GM21381 (cell line): Measurements from ENCODE around the gene THAP4.
"Not testable (repeated sequence)": the region's sequence is repeated elsewhere in the genome, so short reads cannot be mapped to it uniquely, and the experiment has no call there.

Experiments used
- ATAC-seq: cut with Tn5 transposase; IDR thresholded peaks from one replicate; pipeline ENCODE4 v1.9.1; 2021; ENCODE audit warnings: mild to moderate bottlenecking, moderate library complexity; ENCODE audit not compliant: unreplicated experiment

The THAP4 gene

DNA sequence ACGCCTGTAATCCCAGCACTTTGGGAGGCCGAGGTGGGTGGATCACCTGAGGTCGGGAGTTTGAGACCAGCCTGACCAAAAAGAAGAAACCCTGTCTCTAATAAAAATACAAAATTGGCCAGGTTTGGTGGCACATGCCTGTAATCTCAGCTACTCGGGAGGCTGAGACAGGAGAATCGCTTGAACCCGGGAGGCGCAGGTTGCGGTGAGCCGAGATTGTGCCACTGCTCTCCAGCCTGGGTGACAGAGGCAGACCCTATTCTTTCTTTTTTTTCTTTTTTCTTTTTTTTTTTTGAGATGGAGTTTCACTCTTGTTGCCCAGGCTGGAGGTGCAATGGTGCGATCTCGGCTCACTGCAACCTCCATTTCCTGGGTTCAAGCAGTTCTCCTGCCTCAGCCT, 70.9 kb downstream of the THAP4 start:
- ATAC-seq = not testable (repeated sequence)

DNA sequence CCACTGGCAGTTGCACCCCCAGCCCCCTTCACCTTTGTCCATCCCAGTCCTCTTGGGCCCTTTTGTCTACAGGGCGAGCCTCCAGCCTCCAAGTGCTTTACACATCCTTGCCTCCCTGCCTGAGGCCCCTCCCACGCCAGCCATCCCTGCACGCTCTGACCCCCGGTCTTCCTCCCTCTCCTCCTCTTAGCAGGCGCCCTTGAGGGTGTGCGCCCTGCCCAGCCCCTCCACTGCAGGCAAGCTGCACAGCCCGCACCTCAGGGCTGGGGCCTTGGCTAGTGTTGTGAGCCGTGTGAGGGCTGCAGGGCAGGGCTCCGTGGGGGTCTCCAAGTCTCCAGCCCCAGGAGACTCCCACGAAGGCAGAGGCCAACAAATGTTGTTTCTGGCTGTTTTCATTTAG, 71.5 kb downstream of the THAP4 start:
- no peak for ATAC-seq

DNA sequence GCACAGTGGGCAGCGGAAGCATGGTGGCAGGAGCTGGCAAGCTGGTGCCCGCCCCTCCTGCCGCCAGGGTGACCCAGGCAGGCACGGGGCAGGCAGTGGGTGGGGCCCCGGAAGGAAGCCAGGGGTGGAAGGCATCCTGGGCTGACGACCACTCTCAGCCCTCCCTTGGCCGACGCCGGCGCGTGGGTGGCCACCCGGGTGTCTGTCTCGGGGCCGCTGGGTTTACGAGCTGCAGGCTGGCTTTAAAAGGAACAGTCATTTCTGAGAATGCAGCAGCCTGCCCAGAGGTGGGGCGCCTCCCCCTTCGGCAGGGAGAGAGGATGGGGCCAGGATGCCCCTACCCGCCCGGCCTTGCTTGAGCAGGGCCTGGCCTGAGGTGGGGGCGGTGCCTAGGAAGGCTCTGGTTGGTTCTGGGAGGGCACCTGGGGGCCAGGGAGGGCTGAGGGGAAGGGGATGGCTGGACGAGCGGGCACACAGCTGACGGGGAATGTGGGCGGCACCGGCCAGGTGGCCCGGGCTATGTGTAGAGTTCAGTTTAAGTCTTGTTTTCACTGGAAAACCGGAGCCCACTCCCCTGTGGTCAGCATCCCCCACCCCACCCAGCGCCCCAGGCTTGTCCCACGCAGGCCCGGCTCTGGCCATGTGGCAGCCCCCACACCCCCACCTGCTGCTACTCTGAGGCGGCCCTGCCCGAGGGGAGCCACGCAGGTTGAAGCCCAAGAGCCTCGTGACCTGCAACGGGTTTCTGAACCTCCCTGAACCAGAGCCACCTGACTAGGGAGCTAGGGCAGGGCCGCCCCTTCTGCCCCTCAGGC, 72.2 kb downstream of the THAP4 start:
- ATAC-seq = no peak

DNA sequence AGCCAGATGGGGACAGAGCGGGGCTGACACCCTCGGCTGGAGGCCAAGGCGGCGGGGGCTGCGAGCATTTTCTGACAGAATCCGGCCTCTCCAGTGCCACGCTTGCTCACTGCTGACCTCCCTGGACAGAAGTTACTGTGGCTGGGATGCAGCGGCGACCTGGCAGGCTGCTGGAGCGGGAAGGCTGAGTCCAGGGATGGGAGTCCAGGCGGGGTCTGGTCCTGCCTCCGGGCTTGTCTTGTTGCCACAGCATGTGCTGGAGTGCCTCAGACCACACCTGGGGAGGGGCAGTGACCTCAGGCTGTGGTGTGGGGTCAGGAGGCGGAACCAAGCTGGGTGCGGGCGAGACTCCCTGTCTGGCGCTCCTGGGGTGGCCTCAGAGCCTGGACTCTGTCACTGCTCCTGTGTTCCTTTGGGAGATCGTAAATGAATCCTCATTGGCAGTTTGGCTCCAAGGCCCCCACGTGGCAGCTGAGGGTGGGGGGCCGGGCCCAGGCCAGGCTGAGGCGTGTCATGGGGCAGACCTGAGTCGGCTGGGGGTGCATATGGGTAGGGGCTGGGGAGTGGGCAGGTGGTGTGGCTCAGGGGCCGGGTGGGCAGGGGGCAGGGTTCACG, 72.9 kb downstream of the THAP4 start:
- no peak for ATAC-seq

DNA sequence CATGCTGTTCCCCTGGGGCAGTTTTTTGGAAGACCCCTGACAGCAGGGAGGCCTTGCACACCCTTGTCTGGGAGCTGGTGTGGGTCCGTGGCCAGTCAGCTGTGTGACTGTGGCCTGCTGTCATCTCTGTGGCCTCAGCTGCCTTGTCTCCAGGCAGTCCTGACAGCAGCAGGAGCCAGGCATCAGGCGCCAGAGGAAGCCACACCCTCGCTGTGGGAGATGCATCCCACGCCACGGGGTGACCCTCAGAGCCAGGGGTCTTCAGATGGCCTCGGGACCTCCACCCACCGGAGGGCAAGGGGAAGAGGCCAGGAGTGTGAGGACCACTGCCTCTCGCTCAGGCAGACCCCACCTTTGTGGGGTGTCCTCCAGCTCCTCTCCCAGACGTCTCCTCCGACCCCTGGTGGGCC, 73.4 kb downstream of the THAP4 start:
- no peak for ATAC-seq

DNA sequence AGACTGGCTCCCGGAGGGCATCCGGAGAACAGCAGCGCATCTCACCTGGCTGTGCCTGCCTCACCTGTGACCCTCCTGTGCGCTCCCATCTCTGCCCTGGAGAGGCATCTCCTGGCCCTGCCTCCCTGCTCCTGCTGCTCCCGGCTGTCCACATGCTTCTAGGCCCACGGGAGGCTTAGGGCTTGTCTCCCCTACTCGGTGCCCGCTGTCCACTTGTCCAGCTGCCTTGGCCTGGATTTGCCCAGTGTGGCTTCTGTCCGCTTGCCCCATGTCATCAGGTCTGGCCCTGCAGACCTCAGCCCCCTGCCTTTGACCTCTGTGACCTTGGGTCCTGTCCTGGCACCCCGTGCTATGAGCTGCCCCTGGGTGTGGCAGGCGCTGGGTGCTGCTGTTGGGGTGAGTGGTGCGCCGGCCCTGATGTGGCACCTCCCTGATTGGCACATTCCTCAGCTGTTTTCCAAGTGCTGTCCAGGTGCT, 73.9 kb downstream of the THAP4 start:
- no peak for ATAC-seq

DNA sequence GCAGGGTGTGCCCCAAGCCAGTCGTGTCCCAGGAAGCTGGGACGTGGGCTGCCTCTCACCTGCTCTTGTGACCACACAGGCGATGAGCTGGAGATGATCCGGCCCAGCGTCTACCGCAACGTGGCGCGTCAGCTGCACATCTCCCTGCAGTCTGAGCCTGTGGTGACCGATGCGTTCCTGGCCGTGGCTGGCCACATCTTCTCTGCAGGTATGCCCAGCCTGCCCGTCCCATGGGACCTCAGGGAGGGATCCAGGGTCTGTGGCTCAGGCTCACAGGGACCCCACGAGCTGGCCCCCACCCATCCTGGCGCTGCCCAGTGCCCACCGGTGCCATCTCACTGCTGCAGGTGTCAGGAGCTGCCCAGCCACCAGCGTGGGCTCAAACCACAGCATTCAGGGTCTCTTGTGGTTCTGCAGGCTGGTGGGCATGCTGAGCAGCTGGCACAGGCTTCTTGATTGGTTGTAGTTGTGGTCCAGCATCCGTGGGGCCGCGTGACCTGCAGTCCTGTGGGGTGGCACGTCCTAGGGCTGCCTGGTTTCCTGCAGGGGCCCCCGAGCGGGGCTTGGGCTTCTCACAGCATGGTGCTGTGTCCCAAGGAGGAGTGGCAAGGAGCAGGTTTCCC, 74.6 kb downstream of the THAP4 start:
- no peak for ATAC-seq

DNA sequence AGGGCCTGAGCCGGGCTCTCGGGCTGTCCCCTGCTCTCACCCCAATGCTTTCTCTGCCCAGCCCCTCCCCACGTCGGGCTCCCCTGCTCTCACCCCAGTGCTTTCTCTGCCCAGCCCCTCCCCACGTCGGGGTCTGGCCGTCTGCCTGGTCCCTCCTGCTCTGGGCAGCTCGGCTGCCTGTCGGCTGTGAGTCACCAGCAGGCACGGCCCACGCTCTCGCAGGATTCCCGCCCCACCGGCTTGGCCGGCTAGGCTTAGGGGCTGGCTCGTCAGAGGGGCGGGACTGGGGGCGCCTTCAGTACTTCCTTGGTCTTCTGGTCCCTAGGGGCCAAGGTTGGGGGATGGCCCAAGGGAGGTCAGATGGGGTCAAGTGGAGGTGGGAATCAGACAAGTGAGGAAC, 75.1 kb downstream of the THAP4 start:
- ATAC-seq = no peak

DNA sequence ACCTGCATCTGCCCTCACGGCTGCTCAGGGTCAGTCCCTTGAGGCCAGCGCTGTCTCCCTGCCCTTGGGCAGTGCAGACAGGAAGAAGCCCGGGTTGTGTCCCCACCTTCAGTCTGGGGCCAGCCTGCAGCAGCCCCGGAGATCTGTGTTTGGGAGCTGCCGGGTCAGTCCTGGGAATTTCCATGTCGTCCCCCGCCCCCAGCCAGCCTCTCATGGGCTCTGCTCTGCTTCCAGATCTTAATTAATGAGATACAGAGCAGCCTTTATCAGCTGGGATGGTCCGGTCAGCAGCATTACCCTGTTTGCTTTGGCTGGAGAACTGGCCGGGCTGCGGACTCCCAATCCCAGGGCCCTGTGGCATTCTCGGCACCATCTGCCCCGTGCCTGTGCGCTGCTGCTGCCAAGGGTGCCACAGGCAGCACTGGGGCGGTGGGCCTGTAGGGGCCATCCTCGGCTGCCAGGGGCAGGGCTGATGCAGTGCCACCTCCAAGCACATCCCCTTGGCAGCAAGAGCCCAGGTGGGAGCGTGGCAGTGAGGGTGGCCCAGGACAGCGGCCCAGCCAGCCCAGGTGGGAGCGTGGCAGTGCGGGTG, 76.0 kb downstream of the THAP4 start:
- ATAC-seq = no peak

DNA sequence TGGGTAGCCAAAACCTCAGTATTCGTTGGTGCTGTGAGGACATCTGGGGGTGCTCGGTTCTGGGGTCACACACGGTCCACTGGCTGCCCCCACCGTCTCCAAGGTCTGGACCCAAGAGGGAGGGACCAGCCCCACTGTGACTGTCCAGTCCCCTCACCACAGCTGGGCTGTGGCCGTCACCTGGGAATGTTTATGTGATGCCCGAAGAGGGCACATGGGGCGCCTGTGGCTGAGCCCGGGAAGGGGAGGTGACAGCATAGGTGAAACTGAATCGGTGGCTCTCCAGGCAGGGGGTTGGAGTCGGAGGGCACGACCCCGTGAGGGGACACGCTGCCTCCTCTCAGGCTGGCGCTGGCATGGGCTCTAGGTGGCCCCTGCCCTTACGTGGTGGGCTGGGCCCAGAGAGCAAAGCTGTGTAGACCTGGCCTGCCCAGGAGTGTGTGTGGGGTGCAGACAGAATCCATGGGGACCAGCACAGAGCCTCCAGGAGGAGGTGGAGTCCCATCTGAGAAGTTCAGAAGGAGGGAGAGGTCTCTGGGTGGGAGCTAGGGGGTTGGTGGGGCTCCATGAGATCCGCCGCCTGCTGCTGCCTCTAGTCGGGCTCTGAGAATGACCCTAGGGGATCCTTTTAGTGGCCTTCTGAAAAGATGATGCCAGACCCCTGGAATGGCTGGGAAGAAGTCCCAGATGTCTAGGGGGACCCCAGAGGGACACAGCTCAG, 76.6 kb downstream of the THAP4 start:
- ATAC-seq = no peak

DNA sequence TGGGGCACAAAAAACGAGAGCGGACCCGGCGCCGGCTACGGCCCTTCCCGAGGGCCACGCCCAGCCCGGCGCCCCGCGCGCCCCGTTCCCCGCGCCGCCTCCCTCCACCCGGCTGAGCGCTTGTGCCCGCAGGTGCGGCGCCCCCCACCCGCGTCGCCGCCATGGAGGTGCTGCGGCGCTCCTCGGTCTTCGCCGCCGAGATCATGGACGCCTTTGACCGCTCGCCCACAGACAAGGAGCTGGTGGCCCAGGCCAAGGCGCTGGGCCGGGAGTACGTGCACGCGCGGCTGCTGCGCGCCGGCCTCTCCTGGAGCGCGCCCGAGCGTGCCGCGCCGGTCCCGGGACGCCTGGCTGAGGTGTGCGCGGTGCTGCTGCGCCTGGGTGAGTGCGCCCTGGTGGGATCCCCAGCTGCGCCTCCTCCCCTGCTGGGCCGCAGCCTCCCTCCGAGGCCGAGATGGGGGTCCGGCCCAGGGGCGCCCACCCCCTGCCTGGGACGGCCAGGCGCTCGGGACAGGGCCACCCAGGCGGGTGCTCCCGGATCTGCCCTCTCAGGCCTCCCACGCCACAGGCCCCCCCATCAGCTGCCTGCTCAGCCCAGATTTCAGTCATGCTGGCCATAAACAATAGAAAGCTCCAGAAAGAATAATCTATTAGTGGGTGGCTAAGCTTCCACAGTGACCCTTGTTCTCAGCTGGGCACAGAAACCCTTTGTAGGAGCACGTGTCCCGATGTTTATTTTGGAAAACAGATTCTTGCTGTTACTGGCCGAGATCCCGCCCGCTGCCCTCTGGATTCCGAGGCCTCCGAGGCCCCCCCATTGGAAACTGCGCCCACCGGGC, 77.4 kb downstream of the THAP4 start:
- ATAC-seq = no peak

DNA sequence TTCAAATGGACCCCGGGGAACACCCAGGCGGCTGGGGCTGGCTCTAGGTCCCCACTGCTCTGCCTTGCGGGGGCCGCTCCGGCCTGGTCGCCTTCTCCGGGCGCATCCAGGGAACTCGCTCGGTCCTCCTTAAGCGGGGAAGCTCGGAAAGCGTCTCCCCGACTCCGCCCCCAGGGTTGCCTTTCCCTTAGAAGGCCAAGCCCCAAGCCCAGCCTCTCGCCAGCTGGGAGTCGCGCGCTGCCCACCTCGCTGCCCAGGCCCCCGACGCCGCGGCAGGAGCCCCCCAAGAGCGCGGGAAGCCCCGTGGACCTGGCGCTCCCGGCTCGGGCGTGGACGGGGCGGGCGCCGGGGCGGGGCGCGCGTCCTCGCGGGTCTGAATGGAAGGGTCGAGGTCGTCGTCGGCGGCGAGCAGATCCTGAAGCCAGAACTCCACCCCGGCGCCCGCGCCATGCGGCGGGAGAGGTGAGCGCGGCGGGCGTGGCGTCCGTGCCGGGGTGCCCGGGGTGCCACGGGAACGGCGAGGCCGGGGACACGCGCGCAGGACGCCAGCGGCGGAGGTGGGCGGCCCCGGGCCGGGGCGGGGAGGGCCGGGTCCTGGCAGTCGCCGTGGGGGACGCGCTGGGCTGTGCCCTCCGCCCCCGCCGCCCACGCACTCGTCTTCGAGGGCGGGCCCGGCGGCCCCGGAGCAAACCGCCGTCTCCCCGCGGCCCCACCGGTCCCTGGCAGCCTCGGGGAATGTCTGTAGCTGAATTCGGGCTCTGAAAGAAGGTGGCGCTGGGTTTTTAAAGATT, 78.2 kb downstream of the THAP4 start, which contains the start of gene BOK:
Gene BOK, plus strand, starts transcription at position 214 of the 791 bp plus-strand sequence. CDS start 739 bp downstream, outside the sequence.
- ATAC-seq = no peak

DNA sequence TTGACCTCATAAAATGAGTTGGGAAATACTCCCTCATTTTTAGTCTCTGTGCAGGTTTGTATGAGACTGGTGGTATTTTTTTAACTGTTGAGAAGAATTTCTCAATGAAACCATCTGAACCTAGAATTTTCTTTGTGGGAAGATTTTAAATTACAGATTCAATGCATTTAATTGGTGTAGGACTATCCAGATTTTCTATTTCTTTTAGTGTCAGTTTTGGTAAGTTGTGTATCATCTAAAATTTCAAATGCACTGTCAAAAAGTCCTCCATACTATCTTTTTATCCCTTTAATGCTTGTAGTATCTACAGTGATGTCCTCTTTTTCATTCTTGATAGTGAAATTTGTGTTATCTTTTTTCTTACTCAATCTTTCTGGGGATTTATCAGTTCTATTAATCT, 80.2 kb downstream of the THAP4 start:
- ATAC-seq = no peak

DNA sequence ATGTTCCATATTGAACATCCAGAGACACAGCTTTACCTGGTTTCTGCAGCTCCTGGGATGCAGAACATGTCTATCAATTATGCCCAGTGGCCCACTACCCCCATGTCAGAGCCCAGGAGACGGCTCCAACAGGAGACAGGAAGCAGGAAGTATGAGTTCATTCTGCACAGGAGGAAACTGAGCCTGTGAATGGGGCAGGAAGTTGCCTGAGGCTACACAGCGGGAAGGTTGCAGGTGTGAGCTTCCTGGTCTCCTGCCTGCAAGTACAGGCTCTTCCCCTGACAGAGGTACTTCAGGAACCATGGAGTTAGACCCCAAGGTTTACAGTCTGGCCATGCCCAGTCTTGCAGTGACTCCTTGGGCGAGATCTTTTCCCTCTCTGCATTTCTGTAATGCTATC, 81.2 kb downstream of the THAP4 start:
- ATAC-seq = no peak

DNA sequence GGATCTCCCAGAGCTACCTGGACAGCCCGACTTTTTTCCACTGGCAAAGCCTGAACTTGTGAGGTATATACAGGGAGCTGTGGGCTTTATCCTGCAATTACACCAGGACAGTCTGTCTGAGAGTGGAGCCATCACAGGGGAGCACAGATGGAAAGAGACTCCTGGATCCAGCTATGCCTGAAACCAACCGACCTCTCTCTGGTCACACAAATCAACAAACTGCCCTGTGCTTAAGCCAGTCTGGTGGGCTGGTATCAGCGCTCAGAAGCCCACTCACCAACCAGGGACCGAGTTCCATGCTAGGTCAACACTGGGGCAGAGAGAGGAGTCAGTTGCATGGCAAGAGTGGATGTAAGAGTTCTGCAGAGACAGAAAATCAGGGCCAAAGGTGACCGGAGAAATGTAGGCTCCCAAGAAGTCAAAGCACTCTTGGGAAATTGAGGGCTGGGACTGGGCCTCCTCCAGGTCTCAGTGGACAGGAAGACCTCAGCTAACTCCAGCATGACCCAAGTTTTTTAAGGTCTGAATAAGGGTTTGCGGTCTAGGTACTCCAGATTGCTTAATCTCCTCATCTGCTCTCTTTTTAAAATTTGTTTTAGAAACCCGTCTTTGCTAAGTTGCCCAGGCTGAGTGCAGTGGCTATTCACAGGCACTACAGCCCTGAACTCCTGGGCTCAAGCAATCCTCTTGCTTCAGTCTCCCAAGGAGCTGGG, 82.2 kb downstream of the THAP4 start:
- no peak for ATAC-seq

DNA sequence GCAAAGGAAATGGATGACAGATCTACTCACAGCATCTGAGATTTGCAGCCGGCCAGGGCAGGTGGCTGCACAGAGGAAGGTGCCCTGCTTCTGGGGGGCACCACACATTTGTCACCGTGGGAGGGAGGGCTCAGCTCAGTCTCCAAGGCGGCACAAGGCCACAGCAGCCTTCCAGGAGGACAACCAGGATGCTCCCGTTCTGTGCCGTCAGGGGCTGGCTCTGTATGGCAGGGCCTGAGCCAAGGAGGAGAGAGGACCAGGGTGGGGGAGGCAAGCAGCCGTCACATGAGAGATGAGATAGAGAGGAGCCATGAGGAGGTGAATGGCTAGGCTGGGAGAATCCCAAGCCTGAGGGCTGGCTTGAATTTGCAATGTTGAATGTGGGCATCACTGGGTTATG, 83.0 kb downstream of the THAP4 start:
- ATAC-seq = no peak

DNA sequence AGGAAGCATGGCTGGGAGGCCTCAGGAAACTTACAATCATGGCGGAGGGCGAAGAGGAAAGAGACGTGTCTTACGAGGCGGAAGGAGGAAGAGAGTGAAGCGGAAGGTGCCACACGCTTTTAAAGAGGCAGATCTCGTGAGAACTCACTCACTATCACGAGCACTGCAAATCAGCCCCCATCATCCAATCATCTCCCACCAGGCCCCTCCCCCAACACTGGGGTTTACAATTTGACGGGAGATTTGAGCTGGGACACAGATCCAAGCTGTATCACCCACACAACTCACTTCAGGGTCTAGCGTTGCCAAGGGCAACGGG, 83.5 kb downstream of the THAP4 start:
- no peak for ATAC-seq

DNA sequence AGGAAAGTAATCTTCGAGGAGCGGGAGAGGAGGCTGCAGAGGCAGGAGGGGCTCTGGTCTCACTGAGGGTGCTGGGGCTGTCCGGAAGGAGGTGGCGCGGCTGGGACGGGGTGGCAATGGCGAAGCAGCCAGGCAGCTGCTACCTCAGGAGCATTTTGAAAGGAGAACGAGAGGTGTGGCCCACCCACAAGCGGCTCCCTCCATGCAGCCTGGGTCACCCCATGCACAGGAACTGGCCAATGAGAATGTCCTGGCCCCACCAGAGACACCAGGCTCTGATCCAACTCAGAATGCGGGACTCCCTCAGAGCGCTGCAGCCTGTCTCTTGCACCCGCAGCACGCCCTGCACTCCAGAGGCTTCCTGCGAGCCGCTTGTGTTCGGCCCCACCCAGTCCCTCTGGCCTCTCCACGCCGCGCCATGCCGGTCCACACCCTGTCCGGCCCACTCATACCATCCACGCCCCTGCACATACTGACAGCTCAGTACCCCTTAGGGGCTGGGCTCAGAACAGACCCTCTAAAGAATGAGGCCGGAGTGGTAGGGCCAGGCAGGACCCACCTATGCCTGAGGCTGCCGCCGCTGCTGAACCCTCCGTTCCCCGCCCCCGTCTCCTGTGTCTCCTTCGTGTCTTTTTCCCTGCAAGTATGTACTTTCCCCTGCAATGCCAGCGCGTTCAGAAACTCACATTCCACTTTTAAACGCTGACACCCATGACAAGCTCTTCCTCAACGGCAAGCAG, 84.8 kb downstream of the THAP4 start:
- no peak for ATAC-seq
